DOHH2 (cell line): ENCODE data around the gene CTNNAL1.
"Not testable (repeated sequence)": the region's sequence is repeated elsewhere in the genome, so short reads cannot be mapped to it uniquely, and the experiment has no call there.

Experiments
- H3F3A ChIP-seq: fragments of 200-600 bp; sonication (generic), shearing (Covaris generic); 2 replicates; pipeline ENCODE4 v1.6.0; 2016; ENCODE audit warnings: antibody characterized with exemption, mild to moderate bottlenecking; ENCODE audit not compliant: control insufficient read depth, insufficient read depth
- H3K27ac ChIP-seq: fragments of 200-600 bp; sonication (generic); 2 replicates; pipeline ENCODE4 v1.5.1; 2014; ENCODE audit warnings: low read depth, mild to moderate bottlenecking, low read length, moderate library complexity
- H3K27me3 ChIP-seq: fragments of 200-600 bp; sonication (generic); 2 replicates; pipeline ENCODE4 v1.6.1; 2014; ENCODE audit warnings: mild to moderate bottlenecking, low read length, mixed read lengths; ENCODE audit not compliant: control insufficient read depth
- H3K36me3 ChIP-seq: fragments of 200-600 bp; sonication (generic); 2 replicates; pipeline ENCODE4 v1.6.1; 2014; ENCODE audit warnings: mild to moderate bottlenecking, low read length, moderate library complexity, mixed read lengths; ENCODE audit not compliant: control insufficient read depth
- H3K4me1 ChIP-seq: fragments of 200-600 bp; sonication (generic); 2 replicates; pipeline ENCODE4 v1.6.1; 2014; ENCODE audit warnings: mild to moderate bottlenecking, low read length, mixed read lengths; ENCODE audit not compliant: control insufficient read depth
- H3K4me2 ChIP-seq: fragments of 200-600 bp; sonication (generic); 2 replicates; pipeline ENCODE4 v1.6.0; 2014; ENCODE audit warnings: mild to moderate bottlenecking, low read length, moderate library complexity
- H3K4me3 ChIP-seq: fragments of 200-600 bp; sonication (generic); 2 replicates; pipeline ENCODE4 v1.5.1; 2014; ENCODE audit warnings: mild to moderate bottlenecking, low read length, mixed read lengths
- H3K79me2 ChIP-seq: fragments of 200-600 bp; sonication (generic); 2 replicates; pipeline ENCODE4 v1.6.1; 2014; ENCODE audit warnings: mild to moderate bottlenecking, low read length, mixed read lengths; ENCODE audit not compliant: control insufficient read depth
- H3K9me2 ChIP-seq: fragments of 200-600 bp; sonication (generic); replicated peaks from 2 replicates; pipeline ENCODE4 v1.6.1; 2014; ENCODE audit warnings: mild to moderate bottlenecking, low read length, mixed read lengths; ENCODE audit not compliant: control insufficient read depth
- H3K9me3 ChIP-seq: fragments of 200-600 bp; sonication (generic); 2 replicates; pipeline ENCODE4 v1.6.1; 2014; ENCODE audit warnings: antibody characterized with exemption, low read length, mixed read lengths; ENCODE audit not compliant: control insufficient read depth, insufficient read depth
- H4K20me1 ChIP-seq: fragments of 200-600 bp; sonication (generic); 2 replicates; pipeline ENCODE4 v1.6.0; 2014; ENCODE audit warnings: low read depth, mild to moderate bottlenecking, antibody characterized with exemption, low read length, moderate library complexity; ENCODE audit not compliant: control insufficient read depth, insufficient read depth
- CTCF ChIP-seq: fragments of 200-600 bp; sonication (generic); IDR thresholded peaks from one replicate; pipeline ENCODE4 v1.5.1; 2014; ENCODE audit warnings: antibody characterized with exemption, mild to moderate bottlenecking, low read depth, low read length; ENCODE audit not compliant: poor library complexity, severe bottlenecking
- EZH2phosphoT487 ChIP-seq: fragments of 200-600 bp; sonication (generic); IDR thresholded peaks from 2 replicates; pipeline ENCODE4 v1.6.1; 2017; ENCODE audit warnings: borderline replicate concordance, mild to moderate bottlenecking, antibody characterized with exemption, low read length, moderate library complexity, mixed read lengths

Gene CTNNAL1

GRCh38 chr9:108972626-108973209 is 40.6 kb downstream of the CTNNAL1 start:
- Histone ChIP-seq H3K79me2 (no peaks in the 10 kb centered on the region), H3K4me1 (no peaks in the 10 kb centered on the region), H3K27me3 (no peaks in the 10 kb centered on the region), H3K36me3 (peaks cover 28% of the 10 kb centered on the region), H3K9me2 (no peaks in the 10 kb centered on the region), H3F3A (no peaks in the 10 kb centered on the region), H3K27ac (no peak overlapping the region), H4K20me1 (no peaks in the 10 kb centered on the region), H3K9me3 (no peaks in the 10 kb centered on the region), H3K4me2 (no peak overlapping the region), H3K4me3 (no peak overlapping the region)
- TF ChIP-seq CTCF (no peak), EZH2phosphoT487 (no peak)

- Histone ChIP-seq H3K4me2 (no peak overlapping the region), H3K9me3 (no peaks in the 10 kb centered on the region), H4K20me1 (no peaks in the 10 kb centered on the region), H3K4me1 (no peaks in the 10 kb centered on the region), H3K79me2 (no peaks in the 10 kb centered on the region), H3F3A (no peaks in the 10 kb centered on the region), H3K27ac (no peak overlapping the region), H3K9me2 (no peaks in the 10 kb centered on the region), H3K36me3 (peaks cover 28% of the 10 kb centered on the region), H3K27me3 (no peaks in the 10 kb centered on the region), H3K4me3 (no peak overlapping the region)
- TF ChIP-seq CTCF (no peak), EZH2phosphoT487 (no peak)
Measured at GRCh38 chr9:108972186-108972585, 41.1 kb downstream of the CTNNAL1 start.

- H3K4me1 ChIP-seq, H3K27me3 ChIP-seq, H3K4me2 ChIP-seq, H4K20me1 ChIP-seq, H3K79me2 ChIP-seq, H3K9me3 ChIP-seq, H3K27ac ChIP-seq, H3F3A ChIP-seq, H3K4me3 ChIP-seq, H3K9me2 ChIP-seq: not testable (repeated sequence)
- peaks cover 28% of the 10 kb centered on the region for H3K36me3 ChIP-seq
Measured at GRCh38 chr9:108971392-108971791, 41.9 kb downstream of the CTNNAL1 start.

- no peaks in the 10 kb centered on the region for H4K20me1 ChIP-seq
- H3F3A ChIP-seq = no peaks in the 10 kb centered on the region
- H3K36me3 ChIP-seq = peaks cover 23% of the 10 kb centered on the region
Measured at GRCh38 chr9:108967916-108968315, 45.4 kb downstream of the CTNNAL1 start.

More at GRCh38 chr9:108967916-108968315, 45.4 kb downstream of the CTNNAL1 start:
- H3K79me2 ChIP-seq = no peaks in the 10 kb centered on the region
- H3K4me3 ChIP-seq = no peak overlapping the region
- no peak overlapping the region for H3K4me2 ChIP-seq
- H3K9me2 ChIP-seq = no peaks in the 10 kb centered on the region
- no peaks in the 10 kb centered on the region for H3K9me3 ChIP-seq
- H3K27me3 ChIP-seq = no peaks in the 10 kb centered on the region
- no peaks in the 10 kb centered on the region for H3K4me1 ChIP-seq
- no peak overlapping the region for H3K27ac ChIP-seq
- TF ChIP-seq EZH2phosphoT487 (no peak), CTCF (no peak)
